NAMALWA (cell line): ENCODE results near the gene EVA1A.

ENCODE experiments used
- DNase-seq: peaks from one replicate; pipeline ENCODE4 v3.0.0-alpha.2; 2015; ENCODE audit warnings: low spot score

The EVA1A gene

GRCh38 chr2:75560768-75561565, at the start of gene EVA1A:
Gene EVA1A (minus strand): TSS chr2:75560939. CDS start chr2:75518140, 42,799 bp downstream.
- DNase-seq = no peak

GRCh38 chr2:75609937-75610508, 49.3 kb upstream of the EVA1A start:
- DNase-seq = no peak

- DNase-seq = no peak
Observed at GRCh38 chr2:75609334-75609689, 48.6 kb upstream of the EVA1A start.

GRCh38 chr2:75608684-75609333, 48.1 kb upstream of the EVA1A start:
- peak; percentile 50 for DNase-seq

- DNase-seq = no peak
Observed at GRCh38 chr2:75607988-75608683, 47.4 kb upstream of the EVA1A start.

GRCh38 chr2:75607400-75607798, 46.7 kb upstream of the EVA1A start:
- no peak for DNase-seq

- DNase-seq = no peak
Observed at GRCh38 chr2:75606761-75607399, 46.1 kb upstream of the EVA1A start.

- DNase-seq = no peak
Observed at GRCh38 chr2:75605770-75606529, 45.2 kb upstream of the EVA1A start.

- DNase-seq = peak; percentile 20
Observed at GRCh38 chr2:75604484-75604883, 43.7 kb upstream of the EVA1A start.

GRCh38 chr2:75603477-75603876, 42.7 kb upstream of the EVA1A start:
- DNase-seq = no peak

GRCh38 chr2:75602724-75603342, 42.1 kb upstream of the EVA1A start:
- DNase-seq = no peak

- DNase-seq = no peak
Observed at GRCh38 chr2:75600461-75601011, 39.8 kb upstream of the EVA1A start.

GRCh38 chr2:75598589-75599155, 37.9 kb upstream of the EVA1A start:
- DNase-seq = no peak

GRCh38 chr2:75597949-75598348, 37.2 kb upstream of the EVA1A start:
- DNase-seq = no peak

GRCh38 chr2:75596784-75597183, 36.0 kb upstream of the EVA1A start:
- no peak for DNase-seq

- DNase-seq = no peak
Observed at GRCh38 chr2:75595541-75596395, 35.0 kb upstream of the EVA1A start.

- no peak for DNase-seq
Observed at GRCh38 chr2:75594596-75594995, 33.9 kb upstream of the EVA1A start.

- DNase-seq = no peak
Observed at GRCh38 chr2:75592888-75593287, 32.1 kb upstream of the EVA1A start.

GRCh38 chr2:75592030-75592429, 31.3 kb upstream of the EVA1A start:
- DNase-seq = no peak
